CD14-positive monocyte (primary cell): Measurements from ENCODE around the gene EVX2. TPM values are rescaled to one million over a fixed set of nuclear protein-coding genes. Genes with fewer than 3 reads are reported as not detected.

Source experiments
- DNase-seq, 3 donors: peaks; one replicate each; pipeline ENCODE4 v3.0.0-alpha.2; 2011 to 2022
- H2AFZ ChIP-seq: 2 replicates; pipeline ENCODE4 v1.6.0; 2012; ENCODE audit warnings: mild to moderate bottlenecking, low read depth, low read length, inconsistent platforms; ENCODE audit not compliant: insufficient read depth, poor library complexity, severe bottlenecking
- H3K27ac ChIP-seq, 2 donors: 1 replicate in 1 of 2; 2 replicates in 1 of 2; pipeline ENCODE4 v1.5.1; 2012 to 2013; ENCODE audit warnings: low read length in 2 of 2, control low read depth in 1 of 2, inconsistent platforms in 1 of 2, low read depth in 1 of 2, mild to moderate bottlenecking in 1 of 2
- H3K27me3 ChIP-seq, 2 donors: one replicate each; pipeline versions ENCODE4 v1.6.0 to v1.6.1; 2011 to 2013; ENCODE audit warnings: low read length in 2 of 2; ENCODE audit not compliant: control insufficient read depth in 2 of 2, insufficient read depth in 2 of 2
- H3K36me3 ChIP-seq, 2 donors: replicated peaks in 1 of 2; 1 replicate in 1 of 2; 2 replicates in 1 of 2; pipeline versions ENCODE4 v1.5.1 to v1.6.1; 2012 to 2013; ENCODE audit warnings: low read length in 2 of 2, control low read depth in 1 of 2, inconsistent platforms in 1 of 2, mild to moderate bottlenecking in 1 of 2; ENCODE audit not compliant: insufficient read depth in 2 of 2, control insufficient read depth in 1 of 2
- H3K4me1 ChIP-seq, 2 donors: 1 replicate in 1 of 2; 2 replicates in 1 of 2; pipeline versions ENCODE4 v1.5.1 to v1.6.1; 2012 to 2013; ENCODE audit warnings: low read length in 2 of 2, control low read depth in 1 of 2, inconsistent platforms in 1 of 2, mild to moderate bottlenecking in 1 of 2, moderate library complexity in 1 of 2; ENCODE audit not compliant: insufficient read depth in 2 of 2, control insufficient read depth in 1 of 2
- H3K4me2 ChIP-seq: replicated peaks from 2 replicates; pipeline ENCODE3; 2012; ENCODE audit warnings: low read length, moderate library complexity, mild to moderate bottlenecking; ENCODE audit not compliant: poor library complexity, severe bottlenecking; ENCODE audit errors: extremely low read depth
- H3K4me3 ChIP-seq, 3 experiments: fragments of 200-600 bp in 1 of 3; sonication (generic) in 1 of 3; replicated peaks in 1 of 3; 1 replicate in 2 of 3; 2 replicates in 1 of 3; pipeline ENCODE4 v1.5.1; 2011 to 2013; ENCODE audit warnings: low read length in 3 of 3, mild to moderate bottlenecking in 3 of 3, control low read depth in 2 of 3, low read depth in 2 of 3, inconsistent platforms in 1 of 3, moderate library complexity in 1 of 3
- H3K79me2 ChIP-seq: 2 replicates; pipeline ENCODE4 v1.6.0; 2012; ENCODE audit warnings: mild to moderate bottlenecking, control low read depth, inconsistent platforms, low read length, moderate library complexity; ENCODE audit not compliant: insufficient read depth
- H3K9ac ChIP-seq: 2 replicates; pipeline ENCODE4 v1.6.0; 2017; ENCODE audit warnings: low read length, mild to moderate bottlenecking; ENCODE audit not compliant: insufficient read depth, poor library complexity, severe bottlenecking
- H3K9me3 ChIP-seq, 2 donors: replicated peaks in 1 of 2; 1 replicate in 1 of 2; 2 replicates in 1 of 2; pipeline versions ENCODE4 v1.5.1 to v1.6.1; 2012 to 2013; ENCODE audit warnings: low read length in 2 of 2, control low read depth in 1 of 2; ENCODE audit not compliant: control insufficient read depth in 1 of 2, insufficient read depth in 1 of 2
- H4K20me1 ChIP-seq: 2 replicates; pipeline ENCODE4 v1.6.0; 2012; ENCODE audit warnings: mild to moderate bottlenecking, low read length, control low read depth, moderate library complexity; ENCODE audit not compliant: insufficient read depth
- H3K27ac Mint-ChIP-seq, 7 donors: one replicate each; pipeline ENCODE4 v1.8.0; 2020; ENCODE audit warnings: mild to moderate bottlenecking in 7 of 7, mixed read lengths in 7 of 7, moderate library complexity in 6 of 7, inconsistent platforms in 2 of 7
- H3K27me3 Mint-ChIP-seq, 3 donors: one replicate each; pipeline ENCODE4 v1.8.0; 2021 to 2022; ENCODE audit warnings: low read depth in 3 of 3, mild to moderate bottlenecking in 3 of 3, mixed read lengths in 3 of 3, moderate library complexity in 3 of 3, inconsistent platforms in 1 of 3
- H3K36me3 Mint-ChIP-seq, 2 donors: one replicate each; pipeline ENCODE4 v1.8.0; 2020; ENCODE audit warnings: mixed read lengths in 2 of 2, inconsistent platforms in 1 of 2, mild to moderate bottlenecking in 1 of 2
- H3K4me1 Mint-ChIP-seq: one replicate; pipeline ENCODE4 v1.8.0; 2020; ENCODE audit warnings: mild to moderate bottlenecking, mixed read lengths
- H3K4me3 Mint-ChIP-seq, 2 donors: one replicate each; pipeline ENCODE4 v1.8.0; 2020; ENCODE audit warnings: mild to moderate bottlenecking in 2 of 2, mixed read lengths in 2 of 2, moderate library complexity in 1 of 2
- H3K9me3 Mint-ChIP-seq, 7 donors: one replicate each; pipeline ENCODE4 v1.8.0; 2020 to 2022; ENCODE audit warnings: mixed read lengths in 7 of 7, mild to moderate bottlenecking in 6 of 7, moderate library complexity in 6 of 7, inconsistent platforms in 2 of 7
- WGBS: methylation state at CpG from one replicate; pipeline ENCODE4 v1.1.5; 2013; ENCODE audit warnings: missing lambda C conversion rate; ENCODE audit not compliant: insufficient coverage; 5-methylcytosine and 5-hydroxymethylcytosine counted together
- intact Hi-C, 2 donors: fragments of 100-400 bp; cut with micrococcal nuclease; formaldehyde crosslinking; loops; one replicate each; pipeline versions ENCODE4 v1.15.0 to v1.15.1; 2023
- polyA plus RNA-seq, 3 donors: library from polyadenylated mRNA; depleted of rRNA in 1 of 3; unstranded in 2 of 3; stranded (reverse) in 1 of 3; fragments of 300-500 nt in 2 of 3; fragments of >200 nt in 1 of 3; fragmentation: Illumina TruSeq in 2 of 3; gene quantifications; 1 replicate in 2 of 3; 2 replicates in 1 of 3; pipeline ENCODE4 v1.2.3, GENCODE V29; 2012 to 2021
- TF ChIP-seq, protein P1 (sequence below): fragments of 200-600 bp; IDR thresholded peaks from one replicate; pipeline ENCODE4 v1.8.0; 2022; ENCODE audit warnings: antibody characterized with exemption, mild to moderate bottlenecking

EVX2 gene
- polyA plus RNA-seq, 3 donors, result not detected

DNA sequence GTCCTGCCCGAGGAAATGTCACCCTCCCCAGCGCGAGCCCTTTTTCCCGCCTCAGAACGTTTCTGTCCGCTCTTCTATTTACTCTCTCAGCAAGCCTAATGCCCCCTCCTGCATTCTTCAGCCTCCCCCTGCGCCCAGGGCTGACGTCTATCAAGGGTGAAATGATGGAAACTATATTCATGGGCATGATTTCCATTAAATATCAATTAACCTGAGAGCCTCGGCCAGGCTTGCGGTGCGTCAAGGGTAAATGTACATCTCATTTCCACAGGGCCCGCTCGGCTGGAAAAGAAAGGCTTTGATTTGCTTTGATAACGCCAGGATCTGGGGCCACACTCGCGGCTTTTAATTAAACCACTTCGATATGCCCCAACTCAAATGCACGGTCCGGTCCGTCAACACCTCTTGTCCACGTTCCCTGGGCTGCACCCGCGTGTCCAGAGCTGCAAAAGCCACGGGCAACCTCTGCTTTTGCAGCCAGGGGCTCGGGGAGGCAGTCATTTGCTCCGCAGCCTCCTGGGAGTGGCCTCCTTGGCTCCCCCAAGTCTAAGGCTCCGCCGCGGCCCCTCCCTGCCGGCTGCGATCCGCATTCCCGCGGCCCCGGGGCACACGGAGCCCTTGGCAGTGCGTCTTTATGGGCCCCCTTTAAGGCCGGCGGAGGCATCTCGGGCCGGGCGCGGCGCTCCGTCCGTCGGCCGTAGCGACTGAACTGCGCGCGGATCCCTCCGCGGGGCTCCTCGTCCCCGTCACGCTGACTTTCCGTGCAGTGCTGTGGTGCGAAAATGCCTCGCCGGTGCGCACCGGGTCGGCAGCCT, 45.4 kb upstream of the EVX2 start, which contains the start of gene HOXD8:
Gene HOXD8 (plus strand): TSS at position 724 of the 815 bp plus-strand sequence. CDS start 662 bp downstream, outside the sequence.
- peaks cover 0 to 54% of the 10 kb centered on the region in 2 donors for H3K9me3 ChIP-seq
- intact Hi-C loops, result loop anchor here (5.0 kb wide), 2 partner anchors 523 to 1018 kb away; no protein-coding TSS in a partner anchor
- peak within 1 kb of the TSS; percentile 68 for H3K4me2 ChIP-seq
- H3K36me3 Mint-ChIP-seq, result peaks cover 0 to 20% of the 10 kb centered on the region in 2 donors
- no peaks in the 10 kb centered on the region for H3K36me3 ChIP-seq
- peaks cover 92 to 94% of the 10 kb centered on the region in 2 donors for H3K27me3 ChIP-seq
- H3K4me1 Mint-ChIP-seq, result peaks cover 30% of the 10 kb centered on the region
- peaks cover 0 to 32% (median 17%) of the 10 kb centered on the region in 7 donors for H3K9me3 Mint-ChIP-seq
- peak within 1 kb of the TSS in 1 of 3 experiments; percentile 56 for H3K4me3 ChIP-seq
- 2% methylated on average over 44 of the region's 64 CpGs for WGBS
- peak in 1 of 3 donors; percentile 27 for DNase-seq
- H3K79me2 ChIP-seq, result no peaks in the 10 kb centered on the region
- no peak within 1 kb of the TSS for H3K27ac ChIP-seq
- H4K20me1 ChIP-seq, result no peaks in the 10 kb centered on the region
- peak within 1 kb of the TSS; percentile 40 for H2AFZ ChIP-seq
- no peak within 1 kb of the TSS for H3K9ac ChIP-seq
- H3K27me3 Mint-ChIP-seq, result peaks cover 93 to 98% (median 93%) of the 10 kb centered on the region in 3 donors
- TF ChIP-seq, protein P1, sequence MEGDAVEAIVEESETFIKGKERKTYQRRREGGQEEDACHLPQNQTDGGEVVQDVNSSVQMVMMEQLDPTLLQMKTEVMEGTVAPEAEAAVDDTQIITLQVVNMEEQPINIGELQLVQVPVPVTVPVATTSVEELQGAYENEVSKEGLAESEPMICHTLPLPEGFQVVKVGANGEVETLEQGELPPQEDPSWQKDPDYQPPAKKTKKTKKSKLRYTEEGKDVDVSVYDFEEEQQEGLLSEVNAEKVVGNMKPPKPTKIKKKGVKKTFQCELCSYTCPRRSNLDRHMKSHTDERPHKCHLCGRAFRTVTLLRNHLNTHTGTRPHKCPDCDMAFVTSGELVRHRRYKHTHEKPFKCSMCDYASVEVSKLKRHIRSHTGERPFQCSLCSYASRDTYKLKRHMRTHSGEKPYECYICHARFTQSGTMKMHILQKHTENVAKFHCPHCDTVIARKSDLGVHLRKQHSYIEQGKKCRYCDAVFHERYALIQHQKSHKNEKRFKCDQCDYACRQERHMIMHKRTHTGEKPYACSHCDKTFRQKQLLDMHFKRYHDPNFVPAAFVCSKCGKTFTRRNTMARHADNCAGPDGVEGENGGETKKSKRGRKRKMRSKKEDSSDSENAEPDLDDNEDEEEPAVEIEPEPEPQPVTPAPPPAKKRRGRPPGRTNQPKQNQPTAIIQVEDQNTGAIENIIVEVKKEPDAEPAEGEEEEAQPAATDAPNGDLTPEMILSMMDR, result no peak
- peaks cover 10 to 28% of the 10 kb centered on the region in 2 donors for H3K4me1 ChIP-seq
- peak within 1 kb of the TSS; percentile 63 to 84 for H3K4me3 Mint-ChIP-seq
- H3K27ac Mint-ChIP-seq, result peak within 1 kb of the TSS in 1 of 7 donors; percentile 46

DNA sequence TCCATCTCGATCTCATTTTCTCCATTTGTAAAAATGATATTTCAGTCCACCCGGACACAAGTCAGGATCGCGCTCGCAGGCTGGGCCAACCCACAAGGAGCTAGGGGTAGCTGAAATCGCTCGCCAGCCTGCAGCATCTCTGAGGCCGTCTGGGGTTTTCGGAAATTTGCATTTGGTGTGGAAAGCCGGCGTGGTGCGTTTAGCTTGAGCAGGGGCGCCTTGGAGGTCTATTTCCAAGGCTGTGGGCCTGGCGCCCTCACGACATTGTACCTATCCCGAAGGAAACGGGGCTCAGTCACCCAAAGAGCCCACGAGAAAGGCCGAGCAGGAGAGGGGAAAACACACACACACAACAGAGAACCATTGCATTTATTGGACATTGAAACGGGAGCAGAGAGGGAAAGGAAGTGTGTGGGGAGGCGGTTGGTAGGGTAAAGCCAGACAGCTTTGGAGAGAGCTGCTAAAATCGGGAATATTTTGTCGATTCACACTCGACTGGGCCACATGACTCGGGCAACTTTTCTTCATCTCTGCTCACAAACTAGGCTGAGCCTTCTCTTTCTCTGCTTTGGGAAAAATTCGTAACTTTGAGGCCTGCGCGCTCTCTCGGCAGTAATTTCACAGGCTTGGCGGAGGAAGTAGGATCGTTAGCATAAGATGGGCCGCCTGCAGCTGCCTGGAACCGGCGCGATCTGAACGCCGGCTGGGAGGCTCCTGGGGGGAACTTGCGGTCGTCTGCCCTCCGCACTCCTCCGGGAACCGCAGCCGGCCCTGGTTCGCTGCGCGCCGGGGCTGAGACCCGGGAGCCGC, 44.6 kb upstream of the EVX2 start:
- Histone ChIP-seq H3K9me3 (peaks cover 0 to 56% of the 10 kb centered on the region in 2 donors), H4K20me1 (no peaks in the 10 kb centered on the region), H3K4me2 (no peak overlapping the region), H3K36me3 (no peaks in the 10 kb centered on the region), H3K4me1 (peaks cover 10 to 28% of the 10 kb centered on the region in 2 donors), H3K79me2 (no peaks in the 10 kb centered on the region), H3K27ac (no peak overlapping the region), H3K27me3 (peaks cover 92 to 94% of the 10 kb centered on the region in 2 donors), H3K9ac (no peak overlapping the region), H3K4me3 (peak overlapping the region in 1 of 3 experiments; percentile 50), H2AFZ (no peak overlapping the region)
- intact Hi-C loops, result loop anchor here (5.0 kb wide), 2 partner anchors 524 to 1019 kb away; no protein-coding TSS in a partner anchor
- peaks cover 0 to 20% of the 10 kb centered on the region in 2 donors for H3K36me3 Mint-ChIP-seq
- peaks cover 33% of the 10 kb centered on the region for H3K4me1 Mint-ChIP-seq
- 9% methylated on average over 21 of the region's 49 CpGs for WGBS
- no peak overlapping the region for H3K27ac Mint-ChIP-seq
- DNase-seq, result no peak
- TF ChIP-seq, protein P1, result no peak
- peak overlapping the region in 1 of 2 donors; percentile 61 for H3K4me3 Mint-ChIP-seq
- peaks cover 93 to 98% (median 93%) of the 10 kb centered on the region in 3 donors for H3K27me3 Mint-ChIP-seq
- H3K9me3 Mint-ChIP-seq, result peaks cover 0 to 38% (median 17%) of the 10 kb centered on the region in 7 donors
